ENCODE data around the gene CEP68.

The CEP68 gene

GRCh38 chr2:65107530-65107929, 51.3 kb downstream of the CEP68 start:
- no peaks in the 10 kb centered on the region for H3K9me3 ChIP-seq (ENCODE audit: severe bottlenecking)
- H3K27ac ChIP-seq (ENCODE audit: poor library complexity, severe bottlenecking): no peak overlapping the region
- DNase-seq (ENCODE audit: low spot score) (no peak), ATAC-seq (ENCODE audit: low read depth) (no peak)
- H3K4me3 ChIP-seq (ENCODE audit: severe bottlenecking): no peak overlapping the region
- no peaks in the 10 kb centered on the region for H3K27me3 ChIP-seq (ENCODE audit: insufficient read depth, poor library complexity, severe bottlenecking)
- no peak for TF ChIP-seq CTCF (IDR thresholded peaks at IDR 0.05; ENCODE audit: poor library complexity, severe bottlenecking)
- no peaks in the 10 kb centered on the region for H3K4me1 ChIP-seq (ENCODE audit: insufficient read depth, poor library complexity, severe bottlenecking)
- H3K36me3 ChIP-seq (ENCODE audit: low read depth): peaks cover 43% of the 10 kb centered on the region

- no peak overlapping the region for H3K27ac ChIP-seq (ENCODE audit: poor library complexity, severe bottlenecking)
Measured at GRCh38 chr2:65108780-65109179, 52.6 kb downstream of the CEP68 start.

GRCh38 chr2:65112633-65113032, 56.4 kb downstream of the CEP68 start:
- no peaks in the 10 kb centered on the region for H3K9me3 ChIP-seq (ENCODE audit: severe bottlenecking)
- H3K36me3 ChIP-seq (ENCODE audit: low read depth): peaks cover 20% of the 10 kb centered on the region
- no peaks in the 10 kb centered on the region for H3K4me1 ChIP-seq (ENCODE audit: insufficient read depth, poor library complexity, severe bottlenecking)
- no peak overlapping the region for H3K27ac ChIP-seq (ENCODE audit: poor library complexity, severe bottlenecking)
- H3K27me3 ChIP-seq (ENCODE audit: insufficient read depth, poor library complexity, severe bottlenecking): no peaks in the 10 kb centered on the region
- no peak for DNase-seq (ENCODE audit: low spot score)
- no peak overlapping the region for H3K4me3 ChIP-seq (ENCODE audit: severe bottlenecking)
- ATAC-seq (ENCODE audit: low read depth): no peak
- no peak for TF ChIP-seq CTCF (IDR thresholded peaks at IDR 0.05; ENCODE audit: poor library complexity, severe bottlenecking)

More at GRCh38 chr2:65108780-65109179, 52.6 kb downstream of the CEP68 start:
- H3K4me1 ChIP-seq (ENCODE audit: insufficient read depth, poor library complexity, severe bottlenecking): no peaks in the 10 kb centered on the region
- TF ChIP-seq CTCF (IDR thresholded peaks at IDR 0.05; ENCODE audit: poor library complexity, severe bottlenecking): no peak
- ATAC-seq (ENCODE audit: low read depth): no peak
- peaks cover 33% of the 10 kb centered on the region for H3K36me3 ChIP-seq (ENCODE audit: low read depth)
- no peaks in the 10 kb centered on the region for H3K27me3 ChIP-seq (ENCODE audit: insufficient read depth, poor library complexity, severe bottlenecking)
- no peaks in the 10 kb centered on the region for H3K9me3 ChIP-seq (ENCODE audit: severe bottlenecking)
- DNase-seq (ENCODE audit: low spot score): no peak
- H3K4me3 ChIP-seq (ENCODE audit: severe bottlenecking): no peak overlapping the region

GRCh38 chr2:65113229-65113628, 57.0 kb downstream of the CEP68 start:
- peaks cover 25% of the 10 kb centered on the region for H3K36me3 ChIP-seq (ENCODE audit: low read depth)
- TF ChIP-seq CTCF (IDR thresholded peaks at IDR 0.05; ENCODE audit: poor library complexity, severe bottlenecking): no peak

GRCh38 chr2:65113816-65114215, 57.6 kb downstream of the CEP68 start:
- ATAC-seq (ENCODE audit: low read depth) (no peak), DNase-seq (ENCODE audit: low spot score) (no peak)
- no peak overlapping the region for H3K4me3 ChIP-seq (ENCODE audit: severe bottlenecking)
- H3K36me3 ChIP-seq (ENCODE audit: low read depth): peaks cover 22% of the 10 kb centered on the region
- no peaks in the 10 kb centered on the region for H3K4me1 ChIP-seq (ENCODE audit: insufficient read depth, poor library complexity, severe bottlenecking)
- TF ChIP-seq CTCF (IDR thresholded peaks at IDR 0.05; ENCODE audit: poor library complexity, severe bottlenecking): no peak
- no peak overlapping the region for H3K27ac ChIP-seq (ENCODE audit: poor library complexity, severe bottlenecking)
- no peaks in the 10 kb centered on the region for H3K9me3 ChIP-seq (ENCODE audit: severe bottlenecking)
- no peaks in the 10 kb centered on the region for H3K27me3 ChIP-seq (ENCODE audit: insufficient read depth, poor library complexity, severe bottlenecking)

More at GRCh38 chr2:65113229-65113628, 57.0 kb downstream of the CEP68 start:
- DNase-seq (ENCODE audit: low spot score) (no peak), ATAC-seq (ENCODE audit: low read depth) (no peak)
- Histone ChIP-seq H3K4me3 (ENCODE audit: severe bottlenecking) (no peak overlapping the region), H3K9me3 (ENCODE audit: severe bottlenecking) (no peaks in the 10 kb centered on the region), H3K4me1 (ENCODE audit: insufficient read depth, poor library complexity, severe bottlenecking) (no peaks in the 10 kb centered on the region), H3K27me3 (ENCODE audit: insufficient read depth, poor library complexity, severe bottlenecking) (no peaks in the 10 kb centered on the region), H3K27ac (ENCODE audit: poor library complexity, severe bottlenecking) (no peak overlapping the region)
